Activated naive CD4-positive, alpha-beta T cell treated with anti-CD3 and anti-CD28 coated beads, Interleukin-2, amount 10 ng/mL, durations not matched to agents 7 days and 5 days (primary cell): ENCODE results near the gene ZBTB22.
A peak's percentile ranks its signal among the peaks of the same experiment; 100 is the strongest.
"Not testable (repeated sequence)": the region's sequence is repeated elsewhere in the genome, so short reads cannot be mapped to it uniquely, and the experiment has no call there.

Experiments used
- CTCF ChIA-PET: fragments of 350-600 bp; sonication (Branson Sonifier 250); formaldehyde crosslinking; loops from one replicate; lab custom pipeline; 2021; ENCODE audit warnings: antibody characterized with exemption; lab: Charles Lee
- DNase-seq: peaks from one replicate; pipeline ENCODE4 v3.0.0-alpha.2; 2020
- H3K27ac Mint-ChIP-seq: one replicate; pipeline ENCODE4 v1.8.0; 2021; ENCODE audit warnings: mild to moderate bottlenecking, moderate library complexity, mixed read lengths
- H3K27me3 Mint-ChIP-seq: one replicate; pipeline ENCODE4 v1.8.0; 2021; ENCODE audit warnings: mild to moderate bottlenecking, mixed read lengths
- H3K36me3 Mint-ChIP-seq: one replicate; pipeline ENCODE4 v1.8.0; 2021; ENCODE audit warnings: mixed read lengths
- H3K4me1 Mint-ChIP-seq: one replicate; pipeline ENCODE4 v1.8.0; 2021; ENCODE audit warnings: mixed read lengths
- H3K4me3 Mint-ChIP-seq: one replicate; pipeline ENCODE4 v1.8.0; 2021; ENCODE audit warnings: mild to moderate bottlenecking, moderate library complexity, mixed read lengths
- H3K9me3 Mint-ChIP-seq: one replicate; pipeline ENCODE4 v1.8.0; 2021; ENCODE audit warnings: mixed read lengths

ZBTB22 gene

GRCh38 chr6:33289784-33290315 is 27.7 kb downstream of the ZBTB22 start:
- CTCF ChIA-PET, result interaction anchor here (0.7 to 2.2 kb wide), 5 partner anchors 10 to 41 kb away, joined by 3 to 7 read pairs (median 4); no protein-coding TSS in a partner anchor
- no peaks in the 10 kb centered on the region for H3K27me3 Mint-ChIP-seq
- H3K36me3 Mint-ChIP-seq, result peaks cover 48% of the 10 kb centered on the region
- H3K27ac Mint-ChIP-seq, result peak overlapping the region; percentile 80
- H3K4me1 Mint-ChIP-seq, result peaks cover 45% of the 10 kb centered on the region
- no peaks in the 10 kb centered on the region for H3K9me3 Mint-ChIP-seq
- peak overlapping the region; percentile 88 for H3K4me3 Mint-ChIP-seq
- no peak for DNase-seq

GRCh38 chr6:33288921-33289783 is 28.4 kb downstream of the ZBTB22 start, which contains the start of the genes PFDN6 and WDR46:
TSS of gene PFDN6 (plus strand) at chr6:33289601. CDS start at chr6:33289857, 256 bp downstream.
TSS of gene WDR46 (minus strand) at chr6:33289239. CDS start at chr6:33289170, 69 bp downstream.
- Mint-ChIP-seq H3K36me3 (peaks cover 41% of the 10 kb centered on the region), H3K4me1 (peaks cover 43% of the 10 kb centered on the region), H3K27me3 (no peaks in the 10 kb centered on the region), H3K27ac (peak within 1 kb of the TSS; percentile 80), H3K4me3 (peak within 1 kb of the TSS; percentile 88), H3K9me3 (no peaks in the 10 kb centered on the region)
- DNase-seq, result peak; percentile 91
- CTCF ChIA-PET, result interaction anchor here (0.7 to 2.2 kb wide), 4 partner anchors 10 to 40 kb away, joined by 3 to 7 read pairs (median 6); no protein-coding TSS in a partner anchor

- Mint-ChIP-seq H3K27me3 (no peaks in the 10 kb centered on the region), H3K4me3 (peak overlapping the region; percentile 88), H3K4me1 (peaks cover 43% of the 10 kb centered on the region), H3K27ac (peak overlapping the region; percentile 5), H3K36me3 (peaks cover 39% of the 10 kb centered on the region), H3K9me3 (no peaks in the 10 kb centered on the region)
- CTCF ChIA-PET, result interaction anchor here (1.3 to 2.2 kb wide), 3 partner anchors 10 to 40 kb away, joined by 3 to 7 read pairs (median 4); no protein-coding TSS in a partner anchor
- no peak for DNase-seq
Measured at GRCh38 chr6:33288141-33288920, 29.2 kb downstream of the ZBTB22 start.

- H3K27me3 Mint-ChIP-seq, result no peaks in the 10 kb centered on the region
- CTCF ChIA-PET, result no interaction called here
- H3K27ac Mint-ChIP-seq, result no peak overlapping the region
- no peaks in the 10 kb centered on the region for H3K9me3 Mint-ChIP-seq
- no peak for DNase-seq
- peak overlapping the region; percentile 88 for H3K4me3 Mint-ChIP-seq
- H3K36me3 Mint-ChIP-seq, result peaks cover 39% of the 10 kb centered on the region
- peaks cover 43% of the 10 kb centered on the region for H3K4me1 Mint-ChIP-seq
Measured at GRCh38 chr6:33286946-33287914, 30.3 kb downstream of the ZBTB22 start.

GRCh38 chr6:33285214-33285613 is 32.3 kb downstream of the ZBTB22 start:
- DNase-seq, CTCF ChIA-PET, H3K4me3 Mint-ChIP-seq, H3K27ac Mint-ChIP-seq, H3K9me3 Mint-ChIP-seq, H3K27me3 Mint-ChIP-seq: not testable (repeated sequence)
- peaks cover 40% of the 10 kb centered on the region for H3K36me3 Mint-ChIP-seq
- H3K4me1 Mint-ChIP-seq, result peaks cover 42% of the 10 kb centered on the region

- CTCF ChIA-PET, result no interaction called here
- peak; percentile 13 for DNase-seq
- Mint-ChIP-seq H3K9me3 (no peaks in the 10 kb centered on the region), H3K27me3 (peaks cover 4% of the 10 kb centered on the region), H3K4me3 (no peak overlapping the region), H3K4me1 (peaks cover 46% of the 10 kb centered on the region), H3K27ac (peak overlapping the region; percentile 37), H3K36me3 (peaks cover 46% of the 10 kb centered on the region)
Measured at GRCh38 chr6:33280539-33280938, 37.0 kb downstream of the ZBTB22 start.

GRCh38 chr6:33279971-33280511 is 37.5 kb downstream of the ZBTB22 start:
- CTCF ChIA-PET, result no interaction called here
- Mint-ChIP-seq H3K9me3 (no peaks in the 10 kb centered on the region), H3K4me1 (peaks cover 51% of the 10 kb centered on the region), H3K27ac (no peak overlapping the region), H3K27me3 (peaks cover 4% of the 10 kb centered on the region), H3K36me3 (peaks cover 48% of the 10 kb centered on the region), H3K4me3 (no peak overlapping the region)
- peak; percentile 25 for DNase-seq

GRCh38 chr6:33279257-33279695 is 38.3 kb downstream of the ZBTB22 start:
- peaks cover 59% of the 10 kb centered on the region for H3K4me1 Mint-ChIP-seq
- H3K4me3 Mint-ChIP-seq, result no peak overlapping the region
- no peaks in the 10 kb centered on the region for H3K9me3 Mint-ChIP-seq
- H3K27me3 Mint-ChIP-seq, result peaks cover 4% of the 10 kb centered on the region
- H3K27ac Mint-ChIP-seq, result peak overlapping the region; percentile 97
- peak; percentile 17 for DNase-seq
- CTCF ChIA-PET, result interaction anchor here (1.6 kb wide), 1 partner anchor 10 kb away, joined by 7 read pairs; the partner anchor contains the start of genes PFDN6 and WDR46
- H3K36me3 Mint-ChIP-seq, result peaks cover 56% of the 10 kb centered on the region

- no peaks in the 10 kb centered on the region for H3K9me3 Mint-ChIP-seq
- CTCF ChIA-PET, result interaction anchor here (1.1 to 2.4 kb wide), 4 partner anchors 10 to 66 kb away, joined by 4 to 11 read pairs (median 7); partner anchors contain the start of genes PFDN6, RGL2 and WDR46
- peaks cover 63% of the 10 kb centered on the region for H3K4me1 Mint-ChIP-seq
- H3K4me3 Mint-ChIP-seq, result peak overlapping the region; percentile 91
- peak; percentile 11 for DNase-seq
- H3K27me3 Mint-ChIP-seq, result peaks cover 4% of the 10 kb centered on the region
- peak overlapping the region; percentile 97 for H3K27ac Mint-ChIP-seq
- H3K36me3 Mint-ChIP-seq, result peaks cover 58% of the 10 kb centered on the region
Measured at GRCh38 chr6:33278810-33279209, 38.7 kb downstream of the ZBTB22 start.

GRCh38 chr6:33278392-33278741 is 39.2 kb downstream of the ZBTB22 start:
- CTCF ChIA-PET, result interaction anchor here (1.1 to 2.4 kb wide), 4 partner anchors 11 to 67 kb away, joined by 4 to 11 read pairs (median 7); partner anchors contain the start of genes PFDN6, RGL2 and WDR46
- peaks cover 63% of the 10 kb centered on the region for H3K36me3 Mint-ChIP-seq
- DNase-seq, result no peak
- peaks cover 67% of the 10 kb centered on the region for H3K4me1 Mint-ChIP-seq
- peak overlapping the region; percentile 97 for H3K27ac Mint-ChIP-seq
- no peaks in the 10 kb centered on the region for H3K9me3 Mint-ChIP-seq
- peak overlapping the region; percentile 91 for H3K4me3 Mint-ChIP-seq
- peaks cover 4% of the 10 kb centered on the region for H3K27me3 Mint-ChIP-seq

GRCh38 chr6:33277663-33278391 is 39.7 kb downstream of the ZBTB22 start:
- Mint-ChIP-seq H3K4me1 (peaks cover 73% of the 10 kb centered on the region), H3K27ac (peak overlapping the region; percentile 97), H3K36me3 (peaks cover 65% of the 10 kb centered on the region), H3K9me3 (no peaks in the 10 kb centered on the region), H3K4me3 (peak overlapping the region; percentile 91), H3K27me3 (peaks cover 4% of the 10 kb centered on the region)
- CTCF ChIA-PET, result interaction anchor here (0.6 to 2.4 kb wide), 9 partner anchors 11 to 300 kb away, joined by 3 to 15 read pairs (median 5); partner anchors contain the start of genes PFDN6, RGL2 and WDR46
- peak; percentile 56 for DNase-seq
